Measurements from ENCODE around the gene NR3C1.

NR3C1 gene

DNA sequence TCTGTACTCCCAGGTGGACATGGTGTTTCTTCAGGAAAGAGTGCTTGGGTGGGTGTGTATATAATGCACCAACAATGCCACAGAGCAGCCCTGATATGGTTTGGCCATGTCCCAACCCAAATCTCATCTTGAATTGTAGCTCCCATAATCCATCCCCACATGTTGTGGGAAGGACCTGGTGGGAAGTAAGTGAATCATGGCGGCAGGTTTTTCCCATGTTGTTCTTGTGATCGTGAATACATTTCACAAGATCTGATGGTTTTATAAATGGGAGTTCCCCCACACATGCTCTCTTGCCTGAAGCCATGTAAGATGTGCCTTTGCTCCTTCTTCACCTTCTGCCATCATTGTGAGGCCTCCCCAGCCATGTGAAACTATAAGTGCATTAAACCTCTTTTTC lies 158.5 kb downstream of the NR3C1 start:
- H3K4me3 ChIP-seq (ENCODE audit: low read length, poor library complexity, severe bottlenecking) = no peak overlapping the region
- no peak overlapping the region for H3K4me2 ChIP-seq (ENCODE audit: low read depth, low read length, poor library complexity, severe bottlenecking)
- no peaks in the 10 kb centered on the region for H3K4me1 ChIP-seq (ENCODE audit: insufficient read depth, low read length, poor library complexity, severe bottlenecking)
- H2AFZ ChIP-seq (ENCODE audit: low read length) = no peak overlapping the region
- H3K36me3 ChIP-seq (ENCODE audit: insufficient read depth, low read length) = no peaks in the 10 kb centered on the region
- TF ChIP-seq EZH2phosphoT487 (IDR thresholded peaks at IDR 0.05; ENCODE audit: borderline replicate concordance) = no peak
- TF ChIP-seq, protein P1, sequence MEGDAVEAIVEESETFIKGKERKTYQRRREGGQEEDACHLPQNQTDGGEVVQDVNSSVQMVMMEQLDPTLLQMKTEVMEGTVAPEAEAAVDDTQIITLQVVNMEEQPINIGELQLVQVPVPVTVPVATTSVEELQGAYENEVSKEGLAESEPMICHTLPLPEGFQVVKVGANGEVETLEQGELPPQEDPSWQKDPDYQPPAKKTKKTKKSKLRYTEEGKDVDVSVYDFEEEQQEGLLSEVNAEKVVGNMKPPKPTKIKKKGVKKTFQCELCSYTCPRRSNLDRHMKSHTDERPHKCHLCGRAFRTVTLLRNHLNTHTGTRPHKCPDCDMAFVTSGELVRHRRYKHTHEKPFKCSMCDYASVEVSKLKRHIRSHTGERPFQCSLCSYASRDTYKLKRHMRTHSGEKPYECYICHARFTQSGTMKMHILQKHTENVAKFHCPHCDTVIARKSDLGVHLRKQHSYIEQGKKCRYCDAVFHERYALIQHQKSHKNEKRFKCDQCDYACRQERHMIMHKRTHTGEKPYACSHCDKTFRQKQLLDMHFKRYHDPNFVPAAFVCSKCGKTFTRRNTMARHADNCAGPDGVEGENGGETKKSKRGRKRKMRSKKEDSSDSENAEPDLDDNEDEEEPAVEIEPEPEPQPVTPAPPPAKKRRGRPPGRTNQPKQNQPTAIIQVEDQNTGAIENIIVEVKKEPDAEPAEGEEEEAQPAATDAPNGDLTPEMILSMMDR (conservative IDR thresholded peaks at IDR 0.05; ENCODE audit: low read length) = no peak
- no peaks in the 10 kb centered on the region for H3F3A ChIP-seq (ENCODE audit: low read depth)
- H3K27me3 ChIP-seq (ENCODE audit: insufficient read depth, low read length, poor library complexity, severe bottlenecking) = no peaks in the 10 kb centered on the region
- no peaks in the 10 kb centered on the region for H3K79me2 ChIP-seq (ENCODE audit: insufficient read depth, low read length)
- H3K9me3 ChIP-seq (ENCODE audit: insufficient read depth, low read depth, low read length) = no peaks in the 10 kb centered on the region
- H3K9ac ChIP-seq (ENCODE audit: low read depth, low read length, poor library complexity, severe bottlenecking) = no peak overlapping the region
- no peaks in the 10 kb centered on the region for H3K9me2 ChIP-seq (replicated peaks; ENCODE audit: low read depth, low read length)
- H4K20me1 ChIP-seq (ENCODE audit: insufficient read depth, low read length, poor library complexity, severe bottlenecking) = no peaks in the 10 kb centered on the region

GRCh38 chr5:143244000-143244736 lies 159.3 kb downstream of the NR3C1 start:
- Histone ChIP-seq H3K4me2 (ENCODE audit: low read depth, low read length, poor library complexity, severe bottlenecking) (no peak overlapping the region), H3K9ac (ENCODE audit: low read depth, low read length, poor library complexity, severe bottlenecking) (no peak overlapping the region), H3K36me3 (ENCODE audit: insufficient read depth, low read length) (no peaks in the 10 kb centered on the region)

GRCh38 chr5:143243103-143243502 lies 160.4 kb downstream of the NR3C1 start:
- Histone ChIP-seq H3K9me3 (ENCODE audit: insufficient read depth, low read depth, low read length) (no peaks in the 10 kb centered on the region), H3F3A (ENCODE audit: low read depth) (no peaks in the 10 kb centered on the region), H3K79me2 (ENCODE audit: insufficient read depth, low read length) (no peaks in the 10 kb centered on the region), H3K4me1 (ENCODE audit: insufficient read depth, low read length, poor library complexity, severe bottlenecking) (no peaks in the 10 kb centered on the region), H4K20me1 (ENCODE audit: insufficient read depth, low read length, poor library complexity, severe bottlenecking) (no peaks in the 10 kb centered on the region), H3K27me3 (ENCODE audit: insufficient read depth, low read length, poor library complexity, severe bottlenecking) (no peaks in the 10 kb centered on the region), H3K36me3 (ENCODE audit: insufficient read depth, low read length) (no peaks in the 10 kb centered on the region), H3K9ac (ENCODE audit: low read depth, low read length, poor library complexity, severe bottlenecking) (no peak overlapping the region), H2AFZ (ENCODE audit: low read length) (no peak overlapping the region), H3K9me2 (replicated peaks; ENCODE audit: low read depth, low read length) (no peaks in the 10 kb centered on the region), H3K4me3 (ENCODE audit: low read length, poor library complexity, severe bottlenecking) (no peak overlapping the region), H3K4me2 (ENCODE audit: low read depth, low read length, poor library complexity, severe bottlenecking) (no peak overlapping the region)
- TF ChIP-seq, protein P1 (conservative IDR thresholded peaks at IDR 0.05; ENCODE audit: low read length) = no peak
- no peak for TF ChIP-seq EZH2phosphoT487 (IDR thresholded peaks at IDR 0.05; ENCODE audit: borderline replicate concordance)

More at GRCh38 chr5:143244000-143244736, 159.3 kb downstream of the NR3C1 start:
- H3K9me2 ChIP-seq (replicated peaks; ENCODE audit: low read depth, low read length) = no peaks in the 10 kb centered on the region
- no peaks in the 10 kb centered on the region for H4K20me1 ChIP-seq (ENCODE audit: insufficient read depth, low read length, poor library complexity, severe bottlenecking)
- H3K4me3 ChIP-seq (ENCODE audit: low read length, poor library complexity, severe bottlenecking) = no peak overlapping the region
- H3K9me3 ChIP-seq (ENCODE audit: insufficient read depth, low read depth, low read length) = no peaks in the 10 kb centered on the region
- no peak for TF ChIP-seq EZH2phosphoT487 (IDR thresholded peaks at IDR 0.05; ENCODE audit: borderline replicate concordance)
- TF ChIP-seq, protein P1 (conservative IDR thresholded peaks at IDR 0.05; ENCODE audit: low read length) = no peak
- H3K4me1 ChIP-seq (ENCODE audit: insufficient read depth, low read length, poor library complexity, severe bottlenecking) = no peaks in the 10 kb centered on the region
- H3F3A ChIP-seq (ENCODE audit: low read depth) = no peaks in the 10 kb centered on the region
- H2AFZ ChIP-seq (ENCODE audit: low read length) = no peak overlapping the region
- H3K79me2 ChIP-seq (ENCODE audit: insufficient read depth, low read length) = no peaks in the 10 kb centered on the region
- H3K27me3 ChIP-seq (ENCODE audit: insufficient read depth, low read length, poor library complexity, severe bottlenecking) = no peaks in the 10 kb centered on the region

All from Loucy (cell line).